ENCODE data around the gene SDHC.

SDHC gene

DNA sequence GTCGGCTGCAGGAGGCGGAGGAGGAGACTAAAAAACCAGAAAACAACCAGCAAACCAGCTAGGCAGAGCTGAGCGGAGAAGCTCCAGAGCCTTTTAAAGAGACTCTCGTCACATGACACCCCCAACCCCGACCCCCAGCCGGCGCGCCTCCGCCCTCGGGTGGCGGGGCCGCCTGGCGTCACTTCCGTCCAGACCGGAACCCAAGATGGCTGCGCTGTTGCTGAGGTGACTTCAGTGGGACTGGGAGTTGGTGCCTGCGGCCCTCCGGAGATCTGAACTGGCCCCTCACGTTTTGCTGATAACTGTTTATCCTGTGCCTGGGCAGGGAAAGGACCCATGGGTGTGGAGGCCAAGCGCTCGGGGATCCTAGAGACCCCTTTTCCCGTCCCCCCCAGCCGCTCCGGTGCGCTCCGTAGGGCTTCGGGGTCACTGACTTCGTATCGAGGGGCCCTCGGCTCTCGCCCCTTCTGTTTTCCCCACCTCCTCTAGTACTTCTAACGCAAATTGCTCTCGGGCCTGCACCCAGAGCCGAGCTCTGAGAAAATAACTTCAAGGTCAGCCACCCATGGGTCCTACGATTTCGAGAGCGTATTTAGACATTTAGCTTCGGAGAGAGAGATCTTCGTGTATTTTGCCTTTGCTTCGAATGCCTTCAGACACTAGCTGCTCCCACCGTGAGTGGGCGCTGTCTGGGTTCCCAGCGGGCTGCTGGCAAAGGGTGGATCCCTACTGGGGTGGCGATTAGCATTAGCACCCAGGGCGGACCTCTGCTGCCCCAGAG is at the start of gene SDHC:
TSS of gene SDHC (plus strand) at position 181 of the 781 bp plus-strand sequence. CDS start at position 206, 25 bp downstream.
- peak; percentile 83 for DNase-seq

DNA sequence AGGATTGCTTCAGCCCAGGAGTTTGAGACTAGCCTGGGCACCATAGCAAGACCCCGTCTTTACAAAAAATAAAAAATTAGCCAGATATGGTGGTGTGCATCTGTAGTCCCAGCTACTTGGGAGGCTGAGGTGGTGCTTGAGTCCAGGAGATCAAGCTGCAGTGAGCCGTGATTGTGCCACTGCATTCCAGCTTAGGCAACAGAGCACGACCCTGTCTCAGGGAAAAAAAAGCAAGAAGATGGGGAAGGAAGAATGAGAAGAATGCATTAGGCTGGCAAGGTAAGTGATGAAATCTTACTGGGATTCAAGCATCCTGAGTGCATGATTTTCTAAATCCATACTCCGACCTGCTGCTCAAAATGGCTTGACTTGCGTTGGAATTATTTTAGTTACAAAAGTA is 48.9 kb upstream of the SDHC start:
- DNase-seq = no peak

DNA sequence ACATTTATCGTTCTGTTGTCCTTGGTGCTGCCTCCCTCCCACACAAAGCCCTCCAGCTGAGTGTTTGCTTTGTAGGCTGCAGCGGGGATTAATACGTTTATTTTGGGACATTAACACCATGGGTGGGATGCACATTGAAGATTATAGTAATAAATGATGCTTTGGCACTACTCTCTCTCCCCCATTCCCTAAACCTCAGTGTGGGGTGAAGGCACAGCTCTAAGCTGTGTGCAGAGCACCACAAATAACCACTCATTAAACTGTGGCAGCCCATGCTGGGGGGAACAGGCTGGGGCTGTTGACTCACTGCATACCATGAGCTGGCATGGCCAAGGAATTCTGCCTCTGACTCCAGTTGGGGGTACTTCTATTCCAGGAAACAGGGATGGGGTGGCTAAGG is 48.0 kb upstream of the SDHC start:
- no peak for DNase-seq

DNA sequence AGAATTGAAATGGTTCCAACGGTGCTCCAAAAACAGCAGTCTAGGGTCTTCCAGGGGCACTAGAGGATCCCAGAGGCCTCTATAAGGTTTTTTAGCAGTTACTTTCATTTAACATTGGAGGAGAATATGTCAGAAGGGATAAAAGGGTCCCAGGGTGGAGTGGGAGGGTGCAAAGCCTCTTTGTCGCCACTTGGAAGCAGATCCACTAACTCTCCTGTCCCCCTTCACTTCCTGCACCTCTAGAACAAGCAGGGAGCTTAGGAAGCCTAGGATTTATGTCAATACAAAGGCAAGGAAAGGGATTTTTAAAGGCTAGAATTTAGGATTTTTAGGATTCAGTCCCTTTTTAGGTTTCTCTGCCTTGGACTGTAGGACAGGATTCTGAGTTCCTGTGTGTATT is 47.3 kb upstream of the SDHC start:
- DNase-seq = no peak

GRCh38 chr1:161267321-161267720 is 46.9 kb upstream of the SDHC start:
- no peak for DNase-seq

GRCh38 chr1:161273402-161273801 is 40.8 kb upstream of the SDHC start:
- no peak for DNase-seq

GRCh38 chr1:161274874-161275273 is 39.3 kb upstream of the SDHC start:
- no peak for DNase-seq

DNA sequence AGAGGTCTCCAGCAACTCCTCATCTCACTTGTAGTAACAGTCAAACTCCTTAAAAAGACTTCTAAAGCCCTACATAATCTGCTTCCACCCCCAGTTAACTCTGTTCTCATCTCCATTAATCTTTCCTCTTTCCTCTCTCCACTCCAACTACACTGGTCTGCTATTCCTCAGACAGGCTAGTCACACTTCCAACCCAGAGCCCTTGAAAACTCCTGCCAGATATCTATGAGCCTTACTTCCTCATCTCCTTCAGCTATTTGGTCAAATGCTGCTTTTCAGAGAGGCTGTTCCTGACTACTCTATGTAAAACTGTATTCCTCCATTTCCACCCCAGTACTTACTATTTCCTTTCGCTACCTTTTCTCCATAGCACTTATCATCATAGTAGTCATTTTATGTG is 31.2 kb upstream of the SDHC start:
- DNase-seq = no peak

DNA sequence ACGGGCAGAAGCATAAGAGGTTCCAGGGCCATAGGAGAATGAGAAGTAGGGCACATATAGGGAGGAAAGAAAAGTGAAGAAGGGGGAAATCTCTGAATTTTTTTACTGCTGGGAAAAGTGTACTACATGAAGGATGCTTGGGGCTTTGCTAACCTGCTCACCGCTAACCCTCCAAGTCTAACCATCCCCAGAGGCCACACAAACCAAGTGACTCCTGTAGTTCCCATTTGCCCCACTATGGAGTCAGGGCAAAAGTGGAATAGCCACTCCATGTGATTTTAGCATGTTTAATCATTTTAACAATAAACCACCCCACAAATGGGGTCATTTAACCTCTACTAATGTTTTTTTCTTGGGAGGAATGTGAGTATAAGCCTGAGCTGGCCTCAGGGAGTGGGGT is 29.1 kb upstream of the SDHC start:
- no peak for DNase-seq

- DNase-seq = no peak
Measured at GRCh38 chr1:161285521-161285920, 28.7 kb upstream of the SDHC start.

GRCh38 chr1:161287482-161288054 is 26.6 kb upstream of the SDHC start:
- DNase-seq = no peak

- no peak for DNase-seq
Measured at GRCh38 chr1:161290779-161291178, 23.4 kb upstream of the SDHC start.

DNA sequence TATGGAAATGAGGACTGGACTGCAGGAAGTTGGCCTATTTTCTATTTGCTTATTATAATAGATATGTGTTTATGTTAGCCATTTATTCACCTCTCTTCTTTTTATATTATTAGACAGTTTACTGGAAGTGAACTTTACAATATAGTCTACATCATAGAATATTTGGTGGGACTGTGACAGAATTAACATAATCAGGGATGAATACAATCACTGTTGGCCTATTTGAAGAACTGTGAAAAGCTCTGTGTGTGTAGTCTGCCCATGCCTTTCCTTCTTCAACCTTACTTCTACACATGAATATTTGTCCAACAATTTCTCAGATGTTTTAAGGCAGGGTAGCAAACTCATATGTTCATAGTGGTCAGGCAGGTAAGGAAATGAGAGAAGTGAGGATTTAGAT is 16.8 kb upstream of the SDHC start:
- no peak for DNase-seq

- no peak for DNase-seq
Measured at GRCh38 chr1:161298116-161298515, 16.1 kb upstream of the SDHC start.

- DNase-seq = no peak
Measured at GRCh38 chr1:161299347-161299746, 14.8 kb upstream of the SDHC start.

- no peak for DNase-seq
Measured at GRCh38 chr1:161300478-161300877, 13.7 kb upstream of the SDHC start.

DNA sequence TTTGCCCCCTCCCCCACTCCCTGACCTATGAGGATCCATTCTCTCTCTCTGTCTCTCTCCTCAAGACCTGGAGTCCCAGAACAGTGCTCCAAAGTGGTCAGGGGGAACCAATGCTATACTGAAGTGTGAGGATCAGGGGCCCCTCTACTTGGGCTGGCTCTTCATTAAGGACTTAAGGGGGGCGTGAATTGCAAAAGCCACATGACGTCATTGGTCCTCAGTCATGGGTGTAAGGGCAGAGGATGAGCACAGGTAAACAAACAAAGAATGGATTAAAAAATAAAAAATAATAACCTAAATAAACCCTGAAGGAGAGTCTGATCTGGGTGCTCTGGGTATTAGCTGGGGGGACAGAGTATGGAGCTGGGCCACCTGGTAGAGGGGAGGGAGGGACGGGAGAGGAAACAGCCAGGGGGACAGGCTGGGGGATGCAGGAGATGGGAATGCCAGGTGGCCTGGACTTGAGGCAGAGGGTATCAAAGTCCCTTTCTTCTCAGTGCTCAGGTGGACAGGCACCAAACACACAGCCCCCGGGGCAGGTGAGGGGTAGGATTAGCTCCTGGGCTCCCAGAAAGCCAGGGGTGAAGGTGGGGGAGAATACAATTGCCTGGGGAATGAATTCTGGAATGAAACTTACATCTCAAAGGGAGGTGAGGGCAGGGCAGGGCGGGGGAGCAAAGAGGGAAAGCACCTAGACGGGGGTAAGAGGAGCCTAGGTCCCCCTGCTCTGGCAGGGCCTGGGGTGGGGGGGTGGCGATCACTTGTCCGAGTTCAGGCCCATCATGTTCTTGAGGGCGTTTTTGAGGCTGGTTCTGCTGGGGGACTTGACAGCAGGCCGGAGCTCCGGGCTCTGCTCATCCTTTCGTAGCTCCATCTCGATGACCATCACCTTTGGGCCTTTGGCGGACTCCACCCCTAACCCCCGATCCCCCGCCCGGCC is 9.0 kb upstream of the SDHC start:
- no peak for DNase-seq

- DNase-seq = no peak
Measured at GRCh38 chr1:161305867-161306519, 8.2 kb upstream of the SDHC start.

- DNase-seq = no peak
Measured at GRCh38 chr1:161307230-161307768, 6.9 kb upstream of the SDHC start.

DNA sequence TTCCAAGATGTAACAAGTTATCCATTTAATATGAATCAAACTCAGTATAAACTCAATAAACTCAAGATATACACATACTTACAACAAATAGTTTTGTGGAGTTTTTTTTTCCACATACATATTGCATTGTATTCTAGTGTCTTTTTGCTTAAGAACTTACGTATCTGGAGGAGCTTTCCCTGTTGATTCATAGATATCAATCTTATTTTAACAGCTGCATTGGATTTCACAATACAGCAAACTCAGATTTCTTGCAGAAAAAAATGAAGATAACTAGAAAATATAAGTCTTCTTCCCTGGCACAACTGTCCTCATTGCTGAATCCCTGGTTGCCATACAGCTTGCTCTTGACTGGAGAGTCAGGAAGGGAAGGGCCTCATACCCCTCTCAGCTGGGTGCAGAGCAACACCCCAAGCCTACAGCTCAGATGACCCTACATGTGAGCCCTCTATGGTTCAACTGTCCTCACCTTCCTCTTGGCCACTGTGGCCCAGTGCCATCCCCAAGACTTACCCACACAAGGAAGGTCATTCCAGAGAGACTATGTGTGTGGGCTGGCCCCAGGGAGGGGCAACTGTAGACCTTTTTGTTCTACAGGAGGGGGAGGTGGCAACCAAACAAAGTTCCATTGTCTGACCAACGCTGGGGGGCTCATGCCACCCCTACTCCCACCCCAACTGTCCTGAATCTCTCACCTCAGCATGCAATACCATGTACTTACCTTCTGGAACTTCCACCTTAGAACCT is 6.1 kb upstream of the SDHC start:
- no peak for DNase-seq

DNA sequence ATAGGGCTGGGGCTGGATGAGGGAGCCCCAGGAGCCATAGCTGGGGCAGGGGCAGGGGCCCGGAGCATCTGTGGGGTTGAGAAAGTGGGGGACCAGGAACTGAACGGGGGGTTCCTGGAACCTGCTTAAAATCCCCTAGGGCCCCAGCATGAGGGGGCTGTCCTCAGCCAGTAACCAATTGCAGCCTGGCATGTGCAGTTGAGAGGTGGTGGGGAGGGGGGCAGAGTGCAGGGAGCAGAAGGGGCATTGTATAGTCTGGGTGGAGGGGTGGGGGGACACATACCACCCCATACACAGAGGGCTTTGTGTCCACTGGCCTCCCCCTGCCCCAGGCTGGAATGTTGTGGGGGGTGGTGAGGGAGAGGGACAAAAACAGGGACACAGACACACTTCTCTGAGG is 4.3 kb upstream of the SDHC start, which contains the start of gene MPZ:
TSS of gene MPZ (minus strand) at position 101 of the 400 bp plus-strand sequence. CDS start at position 38, 63 bp downstream.
- no peak for DNase-seq

- no peak for DNase-seq
Measured at GRCh38 chr1:161311595-161312181, 2.5 kb upstream of the SDHC start.

All from amniotic stem cell (primary cell).